ENCODE measurements around the gene MICU2. TPM values are rescaled to one million over a fixed set of nuclear protein-coding genes. Genes with fewer than 3 reads are reported as not detected.

MICU2 gene
- total RNA-seq, 3 donors from 2014 or later = 34.4 to 47.5 (median 47.2) TPM

- no peak for TF ChIP-seq CTCF (IDR thresholded peaks at IDR 0.05)
- ATAC-seq (no peak), DNase-seq (no peak)
- no peaks in the 10 kb centered on the region for H3K9me3 ChIP-seq
- H3K4me3 ChIP-seq = no peak overlapping the region
- intact Hi-C loops (cut with DNase I, micrococcal nuclease) = no loop called here
- no peaks in the 10 kb centered on the region for H3K36me3 ChIP-seq (ENCODE audit: low read depth)
- H3K4me1 ChIP-seq (ENCODE audit: low read depth) = no peaks in the 10 kb centered on the region
These were observed 85.3 kb downstream of the MICU2 start for GRCh38 chr13:21518617-21519144.

DNA sequence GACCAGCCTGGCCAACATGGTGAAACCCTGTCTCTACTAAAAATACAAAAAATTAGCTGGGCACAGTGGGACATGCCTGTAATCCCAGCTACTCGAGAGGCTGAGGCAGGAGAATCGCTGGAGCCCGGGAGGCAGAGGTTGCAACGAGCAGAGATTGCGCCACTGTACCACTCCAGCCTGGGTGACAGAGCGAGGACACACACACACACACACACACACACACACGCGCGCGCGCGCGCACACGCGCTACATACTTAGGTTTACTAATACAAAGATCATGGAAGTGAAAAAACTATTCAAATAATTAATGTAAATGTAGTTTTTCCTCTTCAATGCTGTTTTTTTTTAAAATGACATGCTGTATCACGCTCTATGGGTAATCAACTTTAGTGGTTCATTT lies 86.4 kb downstream of the MICU2 start:
- no peaks in the 10 kb centered on the region for H3K9me3 ChIP-seq
- H3K4me3 ChIP-seq = no peak overlapping the region
- intact Hi-C loops (cut with DNase I, micrococcal nuclease) = no loop called here
- no peaks in the 10 kb centered on the region for H3K4me1 ChIP-seq (ENCODE audit: low read depth)
- TF ChIP-seq CTCF (IDR thresholded peaks at IDR 0.05) = no peak
- ATAC-seq (no peak), DNase-seq (no peak)
- no peaks in the 10 kb centered on the region for H3K36me3 ChIP-seq (ENCODE audit: low read depth)

DNA sequence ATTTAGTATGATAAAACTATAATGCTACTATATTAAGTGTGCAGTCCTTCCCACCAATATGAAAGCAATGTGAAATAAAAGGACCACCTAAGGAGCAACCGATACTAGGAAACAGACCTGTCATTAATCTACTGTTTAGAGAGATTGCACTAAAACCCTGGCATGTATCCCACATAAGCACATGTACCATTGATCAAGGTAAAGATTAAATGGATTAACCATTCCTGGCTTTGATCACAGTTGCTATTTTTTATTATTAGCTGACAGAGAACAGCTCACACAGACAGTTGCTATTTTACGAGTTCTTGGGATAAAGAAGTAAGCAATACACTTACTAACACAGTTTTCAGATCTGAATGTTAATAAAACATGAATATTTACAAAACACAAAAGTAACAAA lies 87.2 kb downstream of the MICU2 start:
- H3K4me1 ChIP-seq (ENCODE audit: low read depth) = no peaks in the 10 kb centered on the region
- H3K9me3 ChIP-seq = no peaks in the 10 kb centered on the region
- ATAC-seq = no peak
- no peak overlapping the region for H3K4me3 ChIP-seq
- intact Hi-C loops (cut with DNase I, micrococcal nuclease) = no loop called here
- no peak for TF ChIP-seq CTCF (IDR thresholded peaks at IDR 0.05)
- no peak for DNase-seq
- no peaks in the 10 kb centered on the region for H3K36me3 ChIP-seq (ENCODE audit: low read depth)

DNA sequence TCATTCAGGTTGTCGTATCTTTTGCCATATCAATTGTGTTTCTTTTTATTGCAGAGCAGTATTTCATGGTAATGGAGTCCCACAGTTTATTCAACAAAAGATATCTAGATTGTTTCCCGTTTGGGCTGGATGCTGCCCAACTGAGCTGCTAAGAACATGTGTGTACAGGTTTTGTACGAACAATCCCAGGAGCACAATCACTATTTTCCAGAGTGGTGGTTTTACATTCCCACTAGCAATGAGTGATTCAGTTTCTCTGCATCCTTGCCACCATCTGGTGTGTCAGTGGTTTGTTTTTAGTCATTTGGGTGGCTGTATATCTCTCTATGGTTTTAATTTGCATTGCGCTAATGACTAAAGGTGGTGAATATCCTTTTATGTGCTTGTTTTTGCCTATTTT lies 92.1 kb downstream of the MICU2 start:
- no peak for ATAC-seq
- DNase-seq = no peak
- TF ChIP-seq CTCF (IDR thresholded peaks at IDR 0.05) = no peak
- no peaks in the 10 kb centered on the region for H3K36me3 ChIP-seq (ENCODE audit: low read depth)
- H3K4me3 ChIP-seq = no peak overlapping the region
- no peaks in the 10 kb centered on the region for H3K9me3 ChIP-seq
- intact Hi-C loops (cut with DNase I, micrococcal nuclease) = no loop called here
- H3K4me1 ChIP-seq (ENCODE audit: low read depth) = no peaks in the 10 kb centered on the region

- no peaks in the 10 kb centered on the region for H3K9me3 ChIP-seq
- H3K36me3 ChIP-seq (ENCODE audit: low read depth) = no peaks in the 10 kb centered on the region
- ATAC-seq (no peak), DNase-seq (no peak)
- no peak for TF ChIP-seq CTCF (IDR thresholded peaks at IDR 0.05)
- intact Hi-C loops (cut with DNase I, micrococcal nuclease) = no loop called here
- no peaks in the 10 kb centered on the region for H3K4me1 ChIP-seq (ENCODE audit: low read depth)
- no peak overlapping the region for H3K4me3 ChIP-seq
These were observed 99.6 kb downstream of the MICU2 start for GRCh38 chr13:21504379-21504778.

GRCh38 chr13:21501686-21502085 lies 102.3 kb downstream of the MICU2 start:
- ATAC-seq (no peak), DNase-seq (no peak)
- no peak for TF ChIP-seq CTCF (IDR thresholded peaks at IDR 0.05)
- intact Hi-C loops (cut with DNase I, micrococcal nuclease) = no loop called here
- H3K4me1 ChIP-seq (ENCODE audit: low read depth) = no peaks in the 10 kb centered on the region
- no peaks in the 10 kb centered on the region for H3K9me3 ChIP-seq
- H3K36me3 ChIP-seq (ENCODE audit: low read depth) = no peaks in the 10 kb centered on the region
- H3K4me3 ChIP-seq = no peak overlapping the region

All from mucosa of descending colon (tissue), 3 donors.